Tibial nerve (tissue), 4 donors: ENCODE results near the gene FRY.

Experiments used
- CTCF ChIP-seq, 5 experiments: fragments of 200-600 bp in 3 of 5; fragments of 450-650 bp in 2 of 5; sonication (generic) in 3 of 5; IDR thresholded peaks; one replicate each; pipeline ENCODE4 v1.5.1; 2016 to 2019; ENCODE audit warnings: antibody characterized with exemption in 5 of 5, mild to moderate bottlenecking in 3 of 5, moderate library complexity in 2 of 5
- EP300 ChIP-seq, 2 donors: sonication (generic); formaldehyde crosslinking; IDR thresholded peaks; one replicate each; pipeline ENCODE4 v1.6.1; 2017; ENCODE audit warnings: antibody characterized with exemption in 2 of 2, mild to moderate bottlenecking in 1 of 2
- POLR2A ChIP-seq, 2 donors: fragments of 450-650 bp; IDR thresholded peaks; one replicate each; pipeline ENCODE4 v1.6.1; 2017; ENCODE audit warnings: antibody characterized with exemption in 2 of 2, mild to moderate bottlenecking in 2 of 2, moderate library complexity in 2 of 2

DNA sequence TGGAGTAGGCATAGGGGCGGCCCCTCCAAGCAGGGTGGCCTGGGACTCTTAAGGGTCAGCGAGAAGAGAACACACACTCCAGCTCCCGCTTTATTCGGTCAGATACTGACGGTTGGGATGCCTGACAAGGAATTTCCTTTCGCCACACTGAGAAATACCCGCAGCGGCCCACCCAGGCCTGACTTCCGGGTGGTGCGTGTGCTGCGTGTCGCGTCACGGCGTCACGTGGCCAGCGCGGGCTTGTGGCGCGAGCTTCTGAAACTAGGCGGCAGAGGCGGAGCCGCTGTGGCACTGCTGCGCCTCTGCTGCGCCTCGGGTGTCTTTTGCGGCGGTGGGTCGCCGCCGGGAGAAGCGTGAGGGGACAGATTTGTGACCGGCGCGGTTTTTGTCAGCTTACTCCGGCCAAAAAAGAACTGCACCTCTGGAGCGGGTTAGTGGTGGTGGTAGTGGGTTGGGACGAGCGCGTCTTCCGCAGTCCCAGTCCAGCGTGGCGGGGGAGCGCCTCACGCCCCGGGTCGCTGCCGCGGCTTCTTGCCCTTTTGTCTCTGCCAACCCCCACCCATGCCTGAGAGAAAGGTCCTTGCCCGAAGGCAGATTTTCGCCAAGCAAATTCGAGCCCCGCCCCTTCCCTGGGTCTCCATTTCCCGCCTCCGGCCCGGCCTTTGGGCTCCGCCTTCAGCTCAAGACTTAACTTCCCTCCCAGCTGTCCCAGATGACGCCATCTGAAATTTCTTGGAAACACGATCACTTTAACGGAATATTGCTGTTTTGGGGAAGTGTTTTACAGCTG lies 283.9 kb downstream of the FRY start, which contains the start of the genes BRCA2 and ZAR1L:
- TF ChIP-seq CTCF (IDR thresholded peaks at IDR 0.05) (peak in 2 of 5 experiments; percentile 15 to 16), POLR2A (IDR thresholded peaks at IDR 0.05) (peak in 1 of 2 donors; percentile 61), EP300 (IDR thresholded peaks at IDR 0.05) (peak; percentile 72 to 89)
